ENCODE data around the gene UBB.
"Not testable (repeated sequence)": the region's sequence is repeated elsewhere in the genome, so short reads cannot be mapped to it uniquely, and the experiment has no call there.

The UBB gene

DNA sequence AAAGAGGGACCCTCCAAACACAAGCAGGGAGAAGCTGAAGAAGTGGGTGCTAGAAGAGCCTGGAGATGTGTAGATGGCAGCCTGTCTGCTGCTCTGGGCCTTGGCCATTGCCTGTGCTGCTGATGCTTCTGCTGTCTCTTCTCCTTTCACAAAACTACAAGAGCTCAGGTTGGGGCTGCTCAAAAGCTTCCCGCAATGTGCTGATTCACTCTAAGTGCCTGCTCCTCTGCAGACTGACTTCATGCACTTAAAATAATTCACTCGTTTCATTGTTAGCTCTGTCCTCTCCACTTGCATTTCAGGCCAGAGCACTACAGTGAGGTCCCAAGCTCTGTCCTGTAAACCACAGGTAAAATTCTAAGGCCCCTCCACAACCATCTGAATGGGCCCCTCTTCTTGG, 15.8 kb downstream of the UBB start:
- H3K27me3 ChIP-seq (ENCODE audit: insufficient read depth, low read length); H3K23ac ChIP-seq (ENCODE audit: low read length); H3K14ac ChIP-seq (ENCODE audit: low read length); DNase-seq; H4K8ac ChIP-seq (ENCODE audit: low read depth, low read length); H3K9me3 ChIP-seq (ENCODE audit: insufficient read depth, low read depth, low read length); H3K4ac ChIP-seq (ENCODE audit: low read depth, low read length); H3K27ac ChIP-seq (ENCODE audit: low read depth, low read length); H3K79me1 ChIP-seq (ENCODE audit: low read length); H3K79me2 ChIP-seq (ENCODE audit: control insufficient read depth, insufficient read depth, low read length, poor library complexity); H2AK5ac ChIP-seq (ENCODE audit: low read length); H3K18ac ChIP-seq (ENCODE audit: low read length); H2AFZ ChIP-seq (ENCODE audit: insufficient read depth, low read length, poor library complexity); H4K12ac ChIP-seq (ENCODE audit: low read depth, low read length); H2BK120ac ChIP-seq (ENCODE audit: insufficient read depth, low read length, poor library complexity); H2BK12ac ChIP-seq (ENCODE audit: low read length); H3K4me3 ChIP-seq (ENCODE audit: low read depth, low read length); H3K36me3 ChIP-seq (ENCODE audit: control insufficient read depth in 1 of 2, insufficient read depth in 2 of 2, low read length in 2 of 2); H3K9ac ChIP-seq (ENCODE audit: low read length); H3K4me2 ChIP-seq (ENCODE audit: low read length): not testable (repeated sequence)
- Histone ChIP-seq H4K91ac (ENCODE audit: low read depth, low read length) (peak overlapping the region; percentile 11), H3K4me1 (ENCODE audit: control insufficient read depth in 1 of 2, insufficient read depth in 2 of 2, low read length in 2 of 2) (peaks cover 8 to 13% of the 10 kb centered on the region in 2 experiments), H2BK5ac (ENCODE audit: low read depth, low read length, poor library complexity) (peak overlapping the region; percentile 59)
- WGBS (ENCODE audit: extremely low coverage, insufficient coverage, insufficient read length), result no CpG with 5 or more reads among the region's 2 CpGs

DNA sequence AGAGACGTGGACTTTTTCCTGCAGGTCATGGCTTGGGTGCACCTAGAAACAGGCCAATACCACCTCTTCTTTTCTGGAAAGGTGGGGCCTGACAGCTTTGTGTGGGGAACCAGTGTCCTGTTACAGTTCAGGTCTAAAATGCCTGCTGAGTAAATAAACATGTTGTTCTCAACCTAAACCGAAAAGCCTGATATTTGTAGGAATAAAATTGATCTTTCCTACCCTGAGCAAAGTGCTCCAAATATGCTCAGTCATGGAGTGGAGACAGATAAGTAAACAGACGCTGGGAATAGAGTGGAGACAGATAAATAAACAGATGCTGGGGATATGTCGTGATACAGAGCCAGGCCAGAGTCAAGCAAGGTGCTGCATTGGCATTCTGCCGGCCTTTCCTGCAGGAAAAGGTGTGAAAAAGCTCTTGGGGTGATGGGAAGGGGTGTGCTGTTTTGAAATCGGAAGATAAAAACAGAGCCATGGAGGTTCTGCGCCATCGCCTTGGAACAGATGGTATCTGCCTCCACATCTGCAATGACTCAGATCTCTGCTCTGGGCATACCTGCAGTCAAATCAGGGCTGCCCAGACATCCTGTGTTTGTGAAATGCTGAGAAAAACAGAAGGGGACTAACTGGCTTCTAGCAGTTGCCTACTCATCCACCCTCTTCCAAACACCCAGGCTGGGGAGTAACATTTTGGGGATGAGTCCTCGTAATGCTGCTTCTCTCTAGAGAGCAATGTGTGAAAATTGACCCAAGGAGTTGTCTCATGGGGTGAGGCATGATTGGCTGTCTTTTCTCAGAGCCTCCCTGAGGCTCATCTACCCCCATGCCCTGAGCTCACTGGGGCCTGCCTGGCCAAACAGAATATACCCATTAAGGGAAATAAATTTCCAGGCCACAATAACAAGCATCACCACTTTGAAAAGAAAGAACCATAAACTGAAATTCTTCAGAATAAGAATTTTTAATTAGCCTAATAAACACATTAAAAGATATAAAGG, 17.7 kb downstream of the UBB start:
- Histone ChIP-seq H3K79me1 (ENCODE audit: low read length) (peaks cover 2% of the 10 kb centered on the region), H3K79me2 (ENCODE audit: control insufficient read depth, insufficient read depth, low read length, poor library complexity) (peaks cover 1% of the 10 kb centered on the region), H3K9ac (ENCODE audit: low read length) (no peak overlapping the region), H3K18ac (ENCODE audit: low read length) (no peak overlapping the region), H3K4me3 (ENCODE audit: low read depth, low read length) (no peak overlapping the region), H4K8ac (ENCODE audit: low read depth, low read length) (no peak overlapping the region), H3K36me3 (ENCODE audit: control insufficient read depth in 1 of 2, insufficient read depth in 2 of 2, low read length in 2 of 2) (no peaks in the 10 kb centered on the region), H3K27ac (ENCODE audit: low read depth, low read length) (peak overlapping the region; percentile 71), H3K23ac (ENCODE audit: low read length) (no peak overlapping the region), H3K9me3 (ENCODE audit: insufficient read depth, low read depth, low read length) (no peaks in the 10 kb centered on the region), H3K4ac (ENCODE audit: low read depth, low read length) (no peak overlapping the region), H2BK12ac (ENCODE audit: low read length) (no peak overlapping the region), H3K4me2 (ENCODE audit: low read length) (peak overlapping the region; percentile 53), H4K91ac (ENCODE audit: low read depth, low read length) (no peak overlapping the region), H3K14ac (ENCODE audit: low read length) (no peak overlapping the region), H4K12ac (ENCODE audit: low read depth, low read length) (no peak overlapping the region), H3K4me1 (ENCODE audit: control insufficient read depth in 1 of 2, insufficient read depth in 2 of 2, low read length in 2 of 2) (peaks cover 8 to 13% of the 10 kb centered on the region in 2 experiments), H2AK5ac (ENCODE audit: low read length) (no peak overlapping the region), H2AFZ (ENCODE audit: insufficient read depth, low read length, poor library complexity) (no peak overlapping the region), H3K27me3 (ENCODE audit: insufficient read depth, low read length) (no peaks in the 10 kb centered on the region), H2BK120ac (ENCODE audit: insufficient read depth, low read length, poor library complexity) (peak overlapping the region; percentile 38), H2BK5ac (ENCODE audit: low read depth, low read length, poor library complexity) (peak overlapping the region; percentile 60)
- no CpG with 5 or more reads among the region's 9 CpGs for WGBS (ENCODE audit: extremely low coverage, insufficient coverage, insufficient read length)
- DNase-seq, result peak; percentile 74 to 84

DNA sequence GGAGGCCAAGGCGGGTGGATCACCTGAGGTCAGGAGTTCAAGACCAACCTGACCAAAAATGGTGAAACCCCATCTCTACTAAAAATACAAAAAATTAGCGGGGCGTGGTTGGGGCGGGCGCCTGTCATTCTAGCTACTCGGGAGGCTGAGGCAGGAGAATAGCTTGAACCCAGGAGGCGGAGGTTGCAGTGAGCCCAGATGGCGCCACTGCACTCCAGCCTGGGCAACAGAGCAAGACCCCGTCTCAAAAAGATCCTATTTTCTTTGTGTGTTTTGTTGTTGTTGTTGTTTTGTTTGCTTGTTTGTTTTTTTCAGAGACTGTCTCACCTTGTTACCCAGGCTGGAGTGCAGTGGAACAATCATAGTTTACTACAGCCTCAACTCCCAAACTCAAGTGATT, 23.0 kb downstream of the UBB start:
- not testable (repeated sequence) for H3K18ac ChIP-seq (ENCODE audit: low read length); H4K12ac ChIP-seq (ENCODE audit: low read depth, low read length); DNase-seq; H3K4ac ChIP-seq (ENCODE audit: low read depth, low read length); H2AK5ac ChIP-seq (ENCODE audit: low read length); H3K79me1 ChIP-seq (ENCODE audit: low read length); H3K14ac ChIP-seq (ENCODE audit: low read length); H4K91ac ChIP-seq (ENCODE audit: low read depth, low read length); H3K79me2 ChIP-seq (ENCODE audit: control insufficient read depth, insufficient read depth, low read length, poor library complexity); H3K27ac ChIP-seq (ENCODE audit: low read depth, low read length); H3K36me3 ChIP-seq (ENCODE audit: control insufficient read depth in 1 of 2, insufficient read depth in 2 of 2, low read length in 2 of 2); H2BK5ac ChIP-seq (ENCODE audit: low read depth, low read length, poor library complexity); H3K4me3 ChIP-seq (ENCODE audit: low read depth, low read length); H4K8ac ChIP-seq (ENCODE audit: low read depth, low read length); H3K27me3 ChIP-seq (ENCODE audit: insufficient read depth, low read length); H3K4me2 ChIP-seq (ENCODE audit: low read length); H2AFZ ChIP-seq (ENCODE audit: insufficient read depth, low read length, poor library complexity); H3K9me3 ChIP-seq (ENCODE audit: insufficient read depth, low read depth, low read length); H3K9ac ChIP-seq (ENCODE audit: low read length); H3K23ac ChIP-seq (ENCODE audit: low read length); H2BK120ac ChIP-seq (ENCODE audit: insufficient read depth, low read length, poor library complexity); H2BK12ac ChIP-seq (ENCODE audit: low read length)
- H3K4me1 ChIP-seq (ENCODE audit: control insufficient read depth in 1 of 2, insufficient read depth in 2 of 2, low read length in 2 of 2), result peaks cover 6 to 12% of the 10 kb centered on the region in 2 experiments
- no CpG with 5 or more reads among the region's 9 CpGs for WGBS (ENCODE audit: extremely low coverage, insufficient coverage, insufficient read length)

- no peak overlapping the region for H3K27ac ChIP-seq (ENCODE audit: low read depth, low read length)
- peaks cover 4% of the 10 kb centered on the region for H3K79me2 ChIP-seq (ENCODE audit: control insufficient read depth, insufficient read depth, low read length, poor library complexity)
- peak in 1 of 2 donors; percentile 20 for DNase-seq
- H3K23ac ChIP-seq (ENCODE audit: low read length), result no peak overlapping the region
- H3K18ac ChIP-seq (ENCODE audit: low read length), result peak overlapping the region; percentile 91
- peak overlapping the region; percentile 91 for H4K8ac ChIP-seq (ENCODE audit: low read depth, low read length)
- no peaks in the 10 kb centered on the region for H3K36me3 ChIP-seq (ENCODE audit: control insufficient read depth in 1 of 2, insufficient read depth in 2 of 2, low read length in 2 of 2)
- peak overlapping the region; percentile 85 for H4K91ac ChIP-seq (ENCODE audit: low read depth, low read length)
- WGBS (ENCODE audit: extremely low coverage, insufficient coverage, insufficient read length), result no CpG with 5 or more reads among the region's 67 CpGs
- H2AFZ ChIP-seq (ENCODE audit: insufficient read depth, low read length, poor library complexity), result peak overlapping the region; percentile 97
- H2AK5ac ChIP-seq (ENCODE audit: low read length), result peak overlapping the region; percentile 66
- peak overlapping the region; percentile 74 for H2BK120ac ChIP-seq (ENCODE audit: insufficient read depth, low read length, poor library complexity)
- H3K9me3 ChIP-seq (ENCODE audit: insufficient read depth, low read depth, low read length), result no peaks in the 10 kb centered on the region
- H2BK12ac ChIP-seq (ENCODE audit: low read length), result peak overlapping the region; percentile 41
- peak overlapping the region; percentile 87 for H3K4me2 ChIP-seq (ENCODE audit: low read length)
- peak overlapping the region; percentile 90 for H3K14ac ChIP-seq (ENCODE audit: low read length)
- no peak overlapping the region for H2BK5ac ChIP-seq (ENCODE audit: low read depth, low read length, poor library complexity)
- peak overlapping the region; percentile 61 for H3K4ac ChIP-seq (ENCODE audit: low read depth, low read length)
- H3K9ac ChIP-seq (ENCODE audit: low read length), result no peak overlapping the region
- peak overlapping the region; percentile 67 for H3K4me3 ChIP-seq (ENCODE audit: low read depth, low read length)
- H3K4me1 ChIP-seq (ENCODE audit: control insufficient read depth in 1 of 2, insufficient read depth in 2 of 2, low read length in 2 of 2), result peaks cover 5 to 10% of the 10 kb centered on the region in 2 experiments
- peaks cover 6% of the 10 kb centered on the region for H3K79me1 ChIP-seq (ENCODE audit: low read length)
- H3K27me3 ChIP-seq (ENCODE audit: insufficient read depth, low read length), result no peaks in the 10 kb centered on the region
- H4K12ac ChIP-seq (ENCODE audit: low read depth, low read length), result peak overlapping the region; percentile 80
Observed at GRCh38 chr17:16406742-16407674, 26.1 kb downstream of the UBB start.

Data from trophoblast cell (in vitro differentiated cells and primary cell).